K562 (cell line): ENCODE data around the gene URAD. TPM values are rescaled to one million over a fixed set of nuclear protein-coding genes. Genes with fewer than 3 reads are reported as not detected.

Experiments
- ATAC-seq: fragments of 200-7000 bp; cut with Tn5 transposase; 3 replicates; pipeline ENCODE4 v1.9.1; 2020; ENCODE audit warnings: moderate library complexity
- BruUV-seq: library from RNA; stranded (reverse); fragments of 400-500 nt; replicated peaks from 2 replicates; lab custom pipeline; 2021; lab: Mats Ljungman, UMichigan
- CTCF ChIA-PET: fragments of 300-600 bp; formaldehyde crosslinking; extraction: SDS; loops from one replicate; lab custom pipeline; 2021; ENCODE audit warnings: low intra/inter-chr PET ratio; lab: Yijun Ruan, JAX
- POLR2A ChIA-PET: fragments of 300-600, 350-650 bp; sonication (Branson Sonifier 250); formaldehyde crosslinking; extraction: SDS; loops from one replicate; lab custom pipeline; 2021; ENCODE audit warnings: antibody characterized with exemption, inconsistent platforms; lab: Yijun Ruan, JAX
- DNase-seq, 4 experiments: peaks; one replicate each; pipeline versions ENCODE4 v3.0.0 to v3.0.0-alpha.2; 2011 to 2018; ENCODE audit warnings: low spot score in 3 of 4, mixed read lengths in 3 of 4; ENCODE audit errors: extremely low read depth in 1 of 4
- FAIRE-seq: peaks from 2 replicates; lab custom pipeline; 2011; peaks lifted over from hg19 to GRCh38; lab: Jason Lieb, UNC
- H2AFZ ChIP-seq: 2 replicates; pipeline ENCODE4 v1.6.0; 2011; ENCODE audit warnings: low read depth, low read length, control low read depth, inconsistent platforms
- H3K27ac ChIP-seq: fragments of 200-600 bp; 3 replicates; pipeline ENCODE4 v1.8.0; 2011; ENCODE audit warnings: low read depth, mild to moderate bottlenecking, control low read depth, inconsistent platforms, low read length, moderate library complexity, mixed read lengths; ENCODE audit errors: extremely low read depth
- H3K27me3 ChIP-seq, 2 experiments: fragments of 300-600 bp in 1 of 2; 2 replicates in 1 of 2; 3 replicates in 1 of 2; pipeline versions ENCODE4 v1.6.0 to v1.8.0; 2011; ENCODE audit warnings: inconsistent platforms in 2 of 2, low read length in 2 of 2, mild to moderate bottlenecking in 1 of 2, mixed read lengths in 1 of 2, moderate library complexity in 1 of 2; ENCODE audit not compliant: control insufficient read depth in 2 of 2, insufficient read depth in 2 of 2
- H3K36me3 ChIP-seq: fragments of 300-600 bp; 3 replicates; pipeline ENCODE4 v1.8.0; 2011; ENCODE audit warnings: mild to moderate bottlenecking, low read length, inconsistent platforms; ENCODE audit not compliant: control insufficient read depth, insufficient read depth
- H3K4me1 ChIP-seq, 2 experiments: fragments of 200-600 bp in 1 of 2; replicated peaks in 1 of 2; 2 replicates in 1 of 2; 3 replicates in 1 of 2; pipeline versions ENCODE4 v1.5.1 to v1.8.0; 2011; ENCODE audit warnings: inconsistent platforms in 2 of 2, low read length in 2 of 2, mild to moderate bottlenecking in 1 of 2, mixed read lengths in 1 of 2, moderate library complexity in 1 of 2; ENCODE audit not compliant: control insufficient read depth in 2 of 2, insufficient read depth in 2 of 2
- H3K4me2 ChIP-seq: 2 replicates; pipeline ENCODE4 v1.6.1; 2011; ENCODE audit warnings: low read length, control low read depth, inconsistent platforms, mixed read lengths; ENCODE audit not compliant: insufficient read depth
- H3K4me3 ChIP-seq: fragments of 200-600 bp; sonication (generic), shearing (Covaris generic); 2 replicates; pipeline ENCODE4 v1.5.1; 2016; ENCODE audit warnings: control low read depth, inconsistent platforms
- H3K79me2 ChIP-seq: fragments of 200-600 bp; 3 replicates; pipeline ENCODE4 v1.8.0; 2011; ENCODE audit warnings: low read length, inconsistent platforms; ENCODE audit not compliant: control insufficient read depth, insufficient read depth
- H3K9ac ChIP-seq, 2 experiments: 2 replicates each; pipeline versions ENCODE4 v1.6.0 to v1.6.1; 2011; ENCODE audit warnings: low read depth in 2 of 2, low read length in 2 of 2, control low read depth in 1 of 2, inconsistent platforms in 1 of 2, mild to moderate bottlenecking in 1 of 2, mixed read lengths in 1 of 2; ENCODE audit not compliant: insufficient read depth in 1 of 2
- H3K9me1 ChIP-seq: one replicate; pipeline ENCODE4 v1.6.0; 2011; ENCODE audit warnings: inconsistent platforms, mild to moderate bottlenecking, low read length, moderate library complexity; ENCODE audit not compliant: control insufficient read depth, insufficient read depth
- H3K9me3 ChIP-seq: replicated peaks from 2 replicates; pipeline ENCODE4 v1.5.1; 2011; ENCODE audit warnings: low read depth, low read length, inconsistent platforms; ENCODE audit not compliant: control insufficient read depth, insufficient read depth
- H4K20me1 ChIP-seq: replicated peaks from 2 replicates; pipeline ENCODE4 v1.6.1; 2011; ENCODE audit warnings: low read length, inconsistent platforms, mixed read lengths; ENCODE audit not compliant: control insufficient read depth, insufficient read depth
- BRD4 ChIP-seq: fragments of 200-600 bp; sonication (generic); IDR thresholded peaks from 2 replicates; pipeline ENCODE4 v1.6.1; 2017; ENCODE audit warnings: inconsistent platforms
- FOXJ3 ChIP-seq: sonication (generic); formaldehyde crosslinking; IDR thresholded peaks from 2 replicates; pipeline ENCODE4 v1.4.0; 2020; ENCODE audit warnings: mild to moderate bottlenecking, missing genetic modification reagents
- IFI16 ChIP-seq: fragments of 250-450 bp; sonication (Bioruptor Pico); IDR thresholded peaks from 2 replicates; pipeline ENCODE4 v2.1.2; 2022; ENCODE audit warnings: mild to moderate bottlenecking, inconsistent platforms
- LCOR ChIP-seq: sonication (generic); formaldehyde crosslinking; IDR thresholded peaks from 2 replicates; pipeline ENCODE4 v1.8.0; 2022; ENCODE audit warnings: mild to moderate bottlenecking, missing genetic modification reagents
- MXI1 ChIP-seq: IDR thresholded peaks from 2 replicates; pipeline ENCODE4 v1.6.1; 2011; ENCODE audit warnings: low read depth, mild to moderate bottlenecking, improper control_type of control experiment, low read length
- RBM17 ChIP-seq: fragments of 200-400 bp; formaldehyde crosslinking; IDR thresholded peaks from 2 replicates; pipeline ENCODE4 v1.6.1; 2017; ENCODE audit warnings: low read depth, mild to moderate bottlenecking, low read length, borderline replicate concordance
- TFAM ChIP-seq: fragments of 250-450 bp; sonication (Bioruptor Pico); conservative IDR thresholded peaks from 2 replicates; pipeline ENCODE4 v1.5.0; 2021; ENCODE audit warnings: mild to moderate bottlenecking, moderate library complexity
- U2AF2 ChIP-seq: fragments of 200-400 bp; formaldehyde crosslinking; optimal IDR thresholded peaks from 2 replicates; pipeline ENCODE3; 2017; ENCODE audit warnings: low read depth, mild to moderate bottlenecking, low read length
- ZNF3 ChIP-seq: fragments of 250-450 bp; sonication (Bioruptor Pico); IDR thresholded peaks from 2 replicates; pipeline ENCODE4 v1.5.0; 2021; ENCODE audit warnings: mild to moderate bottlenecking, moderate library complexity
- ZNF561 ChIP-seq: fragments of 450-650 bp; formaldehyde crosslinking; conservative IDR thresholded peaks from 2 replicates; pipeline ENCODE4 v1.4.0; 2020; ENCODE audit warnings: mild to moderate bottlenecking, moderate library complexity
- WGBS: fragments of 100-300 bp; shearing (Covaris generic); methylation state at CpG from one replicate; pipeline ENCODE4 v1.1.6; 2016; ENCODE audit warnings: low coverage, mixed read lengths; ENCODE audit not compliant: insufficient coverage; ENCODE audit errors: missing lambda C conversion rate; 5-methylcytosine and 5-hydroxymethylcytosine counted together
- in situ Hi-C: fragments of 300-500 bp; cut with MboI; formaldehyde crosslinking; loops from 4 replicates; pipeline ENCODE4 v1.15.0; 2018; ENCODE audit warnings: inconsistent platforms, mixed read lengths
- intact Hi-C: fragments of 100-400 bp; cut with micrococcal nuclease; formaldehyde crosslinking; loops from 2 replicates; pipeline ENCODE4 v1.14.2; 2022
- polyA plus RNA-seq, 8 experiments: library from polyadenylated mRNA; depleted of rRNA in 4 of 8; stranded (reverse) in 5 of 8; unstranded in 3 of 8; fragments of >200 nt; fragmentation: Nextera tagmentation in 2 of 8; fragmentation: Illumina TruSeq in 1 of 8; extraction: Ambion mirVana in 2 of 8; extraction: Trizol in 1 of 8; gene quantifications; 2 replicates each; pipeline versions ENCODE4 v1.2.1 to v1.2.3, GENCODE V29; 2011 to 2014; ENCODE audit warnings: inconsistent platforms in 1 of 8, missing spikeins in 1 of 8
- total RNA-seq, 7 experiments: library from RNA; depleted of rRNA in 6 of 7; stranded (reverse); fragments of >200 nt in 6 of 7; fragmentation: Illumina TruSeq in 2 of 7; extraction: Trizol in 2 of 7; gene quantifications; 2 replicates each; pipeline versions ENCODE4 v1.2.1 to v1.2.3, GENCODE V29; 2011 to 2021; ENCODE audit warnings: low replicate concordance in 1 of 7
- TF ChIP-seq, protein P1 (sequence below): fragments of 250-450 bp; sonication (Bioruptor Pico); IDR thresholded peaks from 2 replicates; pipeline ENCODE4 v1.5.0; 2021; ENCODE audit warnings: mild to moderate bottlenecking, borderline replicate concordance
- TF ChIP-seq, protein P2 (sequence below): fragments of 450-650 bp; IDR thresholded peaks from 2 replicates; pipeline ENCODE4 v1.7.1; 2018; ENCODE audit warnings: mild to moderate bottlenecking, low read depth; ENCODE audit not compliant: partially characterized antibody

Gene URAD
- total and polyA plus RNA-seq, 9 of the 15 experiments (the other 6 are each of a cell fraction or from before 2014, with no cell fraction given): not detected

DNA sequence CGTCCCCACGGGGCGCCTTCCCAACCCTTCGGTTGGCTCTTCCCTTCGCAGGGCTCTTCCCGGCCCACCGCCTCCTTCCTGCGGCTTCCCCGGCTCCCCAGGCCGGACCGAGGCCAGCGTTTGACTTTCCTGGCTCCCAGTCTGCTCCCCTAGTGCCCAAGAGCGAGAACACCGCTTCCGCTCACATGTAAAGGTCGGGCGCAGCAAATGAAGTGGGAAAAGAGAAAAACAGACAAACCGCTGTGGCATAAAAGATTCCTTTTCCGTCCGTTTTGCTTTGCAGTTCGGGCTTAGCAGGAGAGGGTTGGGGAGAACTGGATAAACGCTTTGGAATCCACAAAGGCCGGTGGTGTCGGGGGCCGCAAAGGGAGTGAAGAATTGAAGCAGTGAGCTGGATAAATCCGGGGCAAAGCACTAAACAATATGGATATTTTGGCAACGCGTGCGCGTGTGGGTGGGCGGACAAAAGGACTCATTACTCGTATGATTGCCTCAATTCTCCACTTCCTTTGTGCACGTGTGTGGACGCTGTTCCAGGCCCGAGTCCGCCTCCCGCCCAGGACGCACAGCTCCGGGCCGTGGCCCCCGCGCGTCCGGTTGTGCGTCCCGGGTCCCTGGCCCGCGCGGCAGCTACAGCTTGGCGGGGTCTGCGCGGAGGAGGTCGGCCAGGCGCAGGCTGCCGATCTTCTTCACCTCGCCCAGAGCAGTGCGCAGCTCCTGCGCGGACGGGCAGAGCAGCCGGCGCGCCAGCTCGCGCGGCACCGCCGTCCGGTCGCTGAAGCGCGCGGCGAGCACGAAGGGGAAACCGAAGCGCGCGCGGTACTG is 10.8 kb downstream of the URAD start (continued):
- TF ChIP-seq, protein P1, sequence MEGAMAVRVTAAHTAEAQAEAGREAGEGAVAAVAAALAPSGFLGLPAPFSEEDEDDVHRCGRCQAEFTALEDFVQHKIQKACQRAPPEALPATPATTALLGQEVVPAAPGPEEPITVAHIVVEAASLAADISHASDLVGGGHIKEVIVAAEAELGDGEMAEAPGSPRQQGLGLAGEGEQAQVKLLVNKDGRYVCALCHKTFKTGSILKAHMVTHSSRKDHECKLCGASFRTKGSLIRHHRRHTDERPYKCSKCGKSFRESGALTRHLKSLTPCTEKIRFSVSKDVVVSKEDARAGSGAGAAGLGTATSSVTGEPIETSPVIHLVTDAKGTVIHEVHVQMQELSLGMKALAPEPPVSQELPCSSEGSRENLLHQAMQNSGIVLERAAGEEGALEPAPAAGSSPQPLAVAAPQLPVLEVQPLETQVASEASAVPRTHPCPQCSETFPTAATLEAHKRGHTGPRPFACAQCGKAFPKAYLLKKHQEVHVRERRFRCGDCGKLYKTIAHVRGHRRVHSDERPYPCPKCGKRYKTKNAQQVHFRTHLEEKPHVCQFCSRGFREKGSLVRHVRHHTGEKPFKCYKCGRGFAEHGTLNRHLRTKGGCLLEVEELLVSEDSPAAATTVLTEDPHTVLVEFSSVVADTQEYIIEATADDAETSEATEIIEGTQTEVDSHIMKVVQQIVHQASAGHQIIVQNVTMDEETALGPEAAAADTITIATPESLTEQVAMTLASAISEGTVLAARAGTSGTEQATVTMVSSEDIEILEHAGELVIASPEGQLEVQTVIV (CRISPR knock-in tag): no peak
- TF ChIP-seq ZNF3 (CRISPR knock-in tag) (no peak), RBM17 (no peak)

DNA sequence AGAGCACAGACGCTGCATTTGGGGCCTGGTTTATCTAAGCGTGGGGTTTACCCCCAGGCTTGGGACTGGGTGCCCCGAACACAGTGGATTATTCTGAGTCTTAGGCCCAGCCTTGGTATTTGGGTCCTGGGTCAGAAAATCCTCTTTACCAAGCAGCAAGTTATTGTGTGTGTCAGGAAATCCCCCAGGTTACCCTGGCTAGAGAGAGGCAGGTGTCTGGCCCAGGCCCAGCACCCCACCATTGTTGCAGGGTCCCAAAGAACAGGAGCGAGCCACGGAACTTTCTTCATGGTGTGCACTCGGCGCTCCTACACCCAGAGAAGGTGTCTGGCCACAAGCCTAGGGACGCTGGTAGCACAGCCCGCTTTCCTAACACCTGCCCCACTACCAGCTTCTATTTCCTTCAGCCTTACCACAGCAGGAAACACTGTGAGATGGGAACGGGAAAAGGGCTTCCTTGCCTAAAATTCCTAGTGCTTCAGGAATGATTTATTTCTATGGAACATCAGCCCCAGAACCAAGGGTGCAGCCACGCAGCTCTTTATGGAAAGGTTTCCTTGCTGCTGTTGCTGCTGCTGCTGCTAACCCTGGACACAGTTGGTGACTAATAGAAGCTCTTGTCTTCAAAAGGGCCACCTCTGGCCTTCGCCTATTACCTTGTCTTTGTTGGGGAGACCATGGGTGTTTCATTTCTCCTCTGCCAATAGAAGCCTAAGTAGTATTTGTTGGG is 12.0 kb downstream of the URAD start:
- POLR2A ChIA-PET: interaction anchor here (0.6 kb wide), 1 partner anchor 110 kb away, joined by 3 read pairs; no protein-coding TSS in a partner anchor
- no TSS peak for BruUV-seq
- Histone ChIP-seq H3K27ac (no peak overlapping the region), H3K4me3 (no peak overlapping the region), H4K20me1 (no peaks in the 10 kb centered on the region), H3K4me1 (0 out of 5 replicates have a peak, but pooled peaks cover 0 to 3% of the 10 kb centered on the region in 2 experiments), H3K79me2 (no peaks in the 10 kb centered on the region), H3K9me3 (no peaks in the 10 kb centered on the region), H3K36me3 (no peaks in the 10 kb centered on the region), H3K9me1 (no peaks in the 10 kb centered on the region), H3K4me2 (no peak overlapping the region), H2AFZ (no peak overlapping the region), H3K9ac (no peak overlapping the region), H3K27me3 (peaks cover 3 to 52% of the 10 kb centered on the region in 2 experiments; a peak in 4 of 5 replicates)
- WGBS: under 1% methylated on average over 11 of the region's 12 CpGs
- in situ Hi-C loops: no loop called here
- intact Hi-C loops: no loop called here
- DNase-seq: no peak
- no peak for FAIRE-seq
- ATAC-seq: no peak
- CTCF ChIA-PET: no interaction called here
- TF ChIP-seq MXI1: no peak
- TF ChIP-seq IFI16 (CRISPR knock-in tag): no peak
- TF ChIP-seq RBM17: no peak
- no peak for TF ChIP-seq LCOR (CRISPR knock-in tag)
- no peak for TF ChIP-seq ZNF561 (CRISPR knock-in tag)
- no peak for TF ChIP-seq U2AF2
- TF ChIP-seq BRD4: no peak
- TF ChIP-seq FOXJ3: no peak
- no peak for TF ChIP-seq TFAM
- TF ChIP-seq, protein P2, sequence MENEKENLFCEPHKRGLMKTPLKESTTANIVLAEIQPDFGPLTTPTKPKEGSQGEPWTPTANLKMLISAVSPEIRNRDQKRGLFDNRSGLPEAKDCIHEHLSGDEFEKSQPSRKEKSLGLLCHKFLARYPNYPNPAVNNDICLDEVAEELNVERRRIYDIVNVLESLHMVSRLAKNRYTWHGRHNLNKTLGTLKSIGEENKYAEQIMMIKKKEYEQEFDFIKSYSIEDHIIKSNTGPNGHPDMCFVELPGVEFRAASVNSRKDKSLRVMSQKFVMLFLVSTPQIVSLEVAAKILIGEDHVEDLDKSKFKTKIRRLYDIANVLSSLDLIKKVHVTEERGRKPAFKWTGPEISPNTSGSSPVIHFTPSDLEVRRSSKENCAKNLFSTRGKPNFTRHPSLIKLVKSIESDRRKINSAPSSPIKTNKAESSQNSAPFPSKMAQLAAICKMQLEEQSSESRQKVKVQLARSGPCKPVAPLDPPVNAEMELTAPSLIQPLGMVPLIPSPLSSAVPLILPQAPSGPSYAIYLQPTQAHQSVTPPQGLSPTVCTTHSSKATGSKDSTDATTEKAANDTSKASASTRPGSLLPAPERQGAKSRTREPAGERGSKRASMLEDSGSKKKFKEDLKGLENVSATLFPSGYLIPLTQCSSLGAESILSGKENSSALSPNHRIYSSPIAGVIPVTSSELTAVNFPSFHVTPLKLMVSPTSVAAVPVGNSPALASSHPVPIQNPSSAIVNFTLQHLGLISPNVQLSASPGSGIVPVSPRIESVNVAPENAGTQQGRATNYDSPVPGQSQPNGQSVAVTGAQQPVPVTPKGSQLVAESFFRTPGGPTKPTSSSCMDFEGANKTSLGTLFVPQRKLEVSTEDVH: no peak
